ENCODE data around the gene GAB1. TPM values are rescaled to one million over a fixed set of nuclear protein-coding genes. Genes with fewer than 3 reads are reported as not detected.
A peak's percentile ranks its signal among the peaks of the same experiment; 100 is the strongest.

The GAB1 gene
- total RNA-seq, 1 experiment from 2014 or later: 15.3 TPM

DNA sequence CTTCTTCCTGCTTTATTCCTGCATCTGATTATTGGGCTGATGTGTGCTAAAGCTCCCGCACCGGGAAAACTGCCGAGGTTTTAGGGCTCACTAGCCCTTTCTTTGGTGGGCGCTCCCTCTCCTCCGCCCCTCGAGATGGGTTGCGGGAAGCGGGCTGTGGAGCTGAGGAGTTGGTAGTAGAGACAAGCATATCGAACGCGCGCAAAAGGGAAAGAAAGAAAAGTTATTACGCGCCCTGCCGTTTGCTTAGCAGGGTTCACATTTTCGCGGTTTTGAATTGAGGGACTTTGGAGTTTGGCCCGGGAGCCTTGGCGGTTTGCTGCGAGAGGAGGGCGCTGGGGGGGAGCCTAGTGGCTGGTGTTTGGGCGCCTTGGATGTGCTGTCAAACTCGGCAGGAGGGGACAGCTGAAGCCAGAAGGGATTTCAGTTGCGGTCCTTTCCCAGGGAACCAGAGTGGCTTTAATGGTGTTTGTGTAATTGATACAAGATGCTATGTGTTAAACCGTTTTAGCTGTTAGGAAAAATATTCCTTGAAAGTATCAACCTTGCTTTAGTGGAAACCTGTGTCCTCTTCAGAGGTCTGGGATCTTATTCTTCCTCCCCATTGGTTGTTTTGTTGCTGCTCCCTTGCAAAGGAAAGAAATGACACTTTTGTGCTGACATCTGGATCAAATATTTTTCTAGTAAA lies 1.1 kb downstream of the GAB1 start:
- Histone ChIP-seq H3K79me2 (ENCODE audit: insufficient read depth, low read length) (peaks cover 3% of the 10 kb centered on the region; the same call in 1 of the 2 replicates), H3K14ac (ENCODE audit: insufficient read depth, low read length) (no peak overlapping the region), H3K4me1 (ENCODE audit: insufficient read depth, low read length) (no peaks in the 10 kb centered on the region), H3K23me2 (ENCODE audit: insufficient read length, low read depth, low read length, poor library complexity, severe bottlenecking) (peaks cover 14% of the 10 kb centered on the region), H3K4me2 (ENCODE audit: insufficient read depth, insufficient read length, low read length) (peak overlapping the region; percentile 97), H4K91ac (ENCODE audit: insufficient read length, low read depth, low read length) (no peak overlapping the region), H2AFZ (ENCODE audit: low read length) (no peak overlapping the region), H3K9ac (ENCODE audit: extremely low read depth, insufficient read length, low read length) (peak overlapping the region; percentile 50), H3K18ac (ENCODE audit: insufficient read length, low read depth, low read length) (no peak overlapping the region), H2BK20ac (ENCODE audit: low read depth, low read length, poor library complexity, severe bottlenecking) (no peak overlapping the region), H3K4ac (ENCODE audit: low read depth, low read length) (no peak overlapping the region), H4K8ac (replicated peaks; ENCODE audit: insufficient read length, low read depth, low read length) (no peak overlapping the region), H2BK15ac (ENCODE audit: low read depth, low read length) (no peak overlapping the region), H3K27me3 (ENCODE audit: insufficient read depth, low read length) (no peaks in the 10 kb centered on the region), H4K20me1 (ENCODE audit: control insufficient read depth, insufficient read depth, insufficient read length) (no peaks in the 10 kb centered on the region), H2BK120ac (ENCODE audit: low read depth, low read length, poor library complexity, severe bottlenecking) (no peak overlapping the region), H3K27ac (ENCODE audit: insufficient read length, low read depth, low read length) (no peak overlapping the region), H2BK12ac (ENCODE audit: insufficient read length, low read depth, low read length) (no peak overlapping the region), H3K23ac (ENCODE audit: insufficient read length, low read depth, low read length) (no peak overlapping the region), H3K9me3 (ENCODE audit: control insufficient read depth, low read depth, low read length) (no peaks in the 10 kb centered on the region), H4K5ac (ENCODE audit: insufficient read length, low read depth, low read length) (no peak overlapping the region), H3T11ph (ENCODE audit: low read length) (no peak overlapping the region), H2AK5ac (ENCODE audit: insufficient read length, low read length) (no peak overlapping the region), H2BK5ac (ENCODE audit: insufficient read length, low read length) (no peak overlapping the region), H3K56ac (ENCODE audit: insufficient read length, low read depth, low read length) (no peak overlapping the region), H3K79me1 (ENCODE audit: insufficient read depth, low read depth, low read length, poor library complexity, severe bottlenecking) (peaks cover 4% of the 10 kb centered on the region)
- Mint-ChIP-seq H3K27me3 (ENCODE audit: low read depth) (peaks cover 7% of the 10 kb centered on the region), H3K4me1 (peaks cover 10 to 18% of the 10 kb centered on the region in 2 experiments), H3K27ac (peak overlapping the region in 1 of 3 experiments; percentile 45; a peak in 2 of 7 replicates), H3K36me3 (ENCODE audit: insufficient read depth in 1 of 3, low read depth in 3 of 3) (peaks cover 0 to 4% (median 0%) of the 10 kb centered on the region in 3 experiments; a peak in 3 of 7 replicates), H3K9me3 (no peaks in the 10 kb centered on the region; a peak in 1 of 5 replicates), H3K4me3 (peak overlapping the region; percentile 90 to 99)
- TF ChIP-seq, protein P1, sequence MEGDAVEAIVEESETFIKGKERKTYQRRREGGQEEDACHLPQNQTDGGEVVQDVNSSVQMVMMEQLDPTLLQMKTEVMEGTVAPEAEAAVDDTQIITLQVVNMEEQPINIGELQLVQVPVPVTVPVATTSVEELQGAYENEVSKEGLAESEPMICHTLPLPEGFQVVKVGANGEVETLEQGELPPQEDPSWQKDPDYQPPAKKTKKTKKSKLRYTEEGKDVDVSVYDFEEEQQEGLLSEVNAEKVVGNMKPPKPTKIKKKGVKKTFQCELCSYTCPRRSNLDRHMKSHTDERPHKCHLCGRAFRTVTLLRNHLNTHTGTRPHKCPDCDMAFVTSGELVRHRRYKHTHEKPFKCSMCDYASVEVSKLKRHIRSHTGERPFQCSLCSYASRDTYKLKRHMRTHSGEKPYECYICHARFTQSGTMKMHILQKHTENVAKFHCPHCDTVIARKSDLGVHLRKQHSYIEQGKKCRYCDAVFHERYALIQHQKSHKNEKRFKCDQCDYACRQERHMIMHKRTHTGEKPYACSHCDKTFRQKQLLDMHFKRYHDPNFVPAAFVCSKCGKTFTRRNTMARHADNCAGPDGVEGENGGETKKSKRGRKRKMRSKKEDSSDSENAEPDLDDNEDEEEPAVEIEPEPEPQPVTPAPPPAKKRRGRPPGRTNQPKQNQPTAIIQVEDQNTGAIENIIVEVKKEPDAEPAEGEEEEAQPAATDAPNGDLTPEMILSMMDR (conservative IDR thresholded peaks at IDR 0.05): no peak
- WGBS (ENCODE audit: extremely low coverage, insufficient read length, low lambda C conversion rate): no CpG with 5 or more reads among the region's 25 CpGs
- peak; percentile 38 for DNase-seq
